ENCODE results near the gene NYAP2.

NYAP2 gene

DNA sequence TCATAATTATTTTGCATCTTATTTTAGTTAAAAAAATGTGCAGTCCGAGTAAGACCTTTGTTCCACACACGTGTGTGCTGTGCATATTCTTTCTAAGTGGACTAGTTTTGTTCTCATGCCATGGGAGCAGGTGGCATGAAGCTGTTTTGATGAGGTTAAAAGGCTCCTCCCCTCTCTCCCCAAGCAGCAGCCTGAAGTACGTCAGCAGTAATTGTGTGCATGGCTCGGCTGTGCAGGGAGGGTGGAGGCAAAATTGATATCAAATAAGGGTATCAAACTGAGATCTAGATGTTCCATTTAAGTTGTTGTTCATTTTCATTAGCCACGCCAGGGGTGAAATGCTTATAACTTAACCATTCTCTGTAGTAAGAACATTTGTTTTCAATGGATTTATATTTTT is at the start of gene NYAP2:
TSS of gene NYAP2 (plus strand) at position 207 of the 400 bp plus-strand sequence. CDS start 9,171 bp downstream, outside the sequence.
- no peak for DNase-seq (ENCODE audit: extremely low read depth in 1 of 2, low read depth in 1 of 2)

- DNase-seq (ENCODE audit: extremely low read depth in 1 of 2, low read depth in 1 of 2): no peak
These were observed 45.9 kb upstream of the NYAP2 start for GRCh38 chr2:225353579-225354085.

DNA sequence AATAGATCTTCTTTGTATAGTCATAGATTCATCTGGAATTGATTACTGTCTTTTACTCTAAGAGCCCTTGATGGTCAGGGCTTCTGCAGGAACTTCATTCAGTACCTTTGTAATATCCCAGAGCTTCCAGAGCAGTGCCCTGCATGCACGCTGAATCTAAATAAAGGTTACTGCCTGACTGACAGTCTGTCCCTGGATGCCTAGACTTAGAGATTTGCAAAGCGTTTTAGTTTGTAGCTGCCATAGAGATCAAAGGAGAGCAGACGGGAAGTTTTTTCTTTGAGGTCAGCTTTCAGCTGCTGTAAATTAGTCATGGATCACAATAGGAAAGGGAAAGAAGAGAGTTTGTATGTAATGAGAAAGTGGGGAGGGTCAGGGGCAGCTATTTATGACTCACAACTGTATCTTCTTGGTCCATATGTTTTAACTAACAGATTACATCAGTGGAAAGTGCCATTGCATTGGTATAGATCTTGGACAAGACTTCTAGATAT is 45.2 kb upstream of the NYAP2 start:
- no peak for DNase-seq (ENCODE audit: extremely low read depth in 1 of 2, low read depth in 1 of 2)

GRCh38 chr2:225355788-225356187 is 43.7 kb upstream of the NYAP2 start:
- no peak for DNase-seq (ENCODE audit: extremely low read depth in 1 of 2, low read depth in 1 of 2)

GRCh38 chr2:225366731-225367130 is 32.8 kb upstream of the NYAP2 start:
- no peak for DNase-seq (ENCODE audit: extremely low read depth in 1 of 2, low read depth in 1 of 2)

GRCh38 chr2:225367482-225367881 is 32.0 kb upstream of the NYAP2 start:
- no peak for DNase-seq (ENCODE audit: extremely low read depth in 1 of 2, low read depth in 1 of 2)

GRCh38 chr2:225378984-225379383 is 20.5 kb upstream of the NYAP2 start:
- no peak for DNase-seq (ENCODE audit: extremely low read depth in 1 of 2, low read depth in 1 of 2)

GRCh38 chr2:225379856-225380255 is 19.7 kb upstream of the NYAP2 start:
- no peak for DNase-seq (ENCODE audit: extremely low read depth in 1 of 2, low read depth in 1 of 2)

DNA sequence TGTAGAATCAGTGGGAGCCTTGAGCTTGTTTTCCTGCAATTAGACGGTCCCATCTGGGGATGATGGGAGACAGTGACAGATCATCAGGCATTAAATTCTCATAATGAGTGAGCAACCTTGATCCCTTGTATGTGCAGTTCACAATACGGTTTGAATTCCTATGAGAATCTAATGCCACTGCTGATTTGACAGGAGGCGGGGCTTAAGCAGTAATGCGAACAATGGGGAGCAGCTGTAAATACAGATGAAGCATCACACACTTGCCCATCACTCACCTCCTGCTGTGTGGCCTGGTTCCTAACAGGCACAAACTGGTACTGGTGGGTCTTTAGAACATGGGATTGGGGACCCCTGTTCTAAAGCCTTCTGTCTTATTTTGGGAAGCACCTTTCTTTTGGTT is 17.9 kb upstream of the NYAP2 start:
- DNase-seq (ENCODE audit: extremely low read depth in 1 of 2, low read depth in 1 of 2): no peak

- no peak for DNase-seq (ENCODE audit: extremely low read depth in 1 of 2, low read depth in 1 of 2)
These were observed 1.1 kb upstream of the NYAP2 start for GRCh38 chr2:225398372-225398771.

DNA sequence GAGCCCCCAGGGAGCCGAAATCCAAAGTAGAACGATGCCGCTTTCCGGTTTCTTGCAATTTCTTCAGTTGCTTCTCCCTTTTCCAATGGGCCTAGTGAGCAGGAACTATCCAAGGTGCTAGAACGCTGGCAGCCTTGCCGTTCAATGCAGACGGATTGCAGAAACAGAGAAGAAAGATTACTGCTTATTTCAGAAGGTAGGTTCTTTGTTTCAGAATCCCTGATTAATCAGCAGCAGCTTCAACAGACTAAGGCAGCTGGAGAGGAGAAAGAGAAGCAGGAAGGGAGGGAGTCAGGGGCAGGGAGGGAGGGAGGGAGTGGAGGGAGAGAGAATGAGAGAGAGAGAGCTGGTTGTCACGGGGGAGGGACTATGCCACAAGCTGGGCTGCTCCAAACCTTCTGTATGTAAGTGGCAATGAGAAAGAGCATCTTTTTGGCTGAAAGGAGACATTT is 576 bp downstream of the NYAP2 start:
- no peak for DNase-seq (ENCODE audit: extremely low read depth in 1 of 2, low read depth in 1 of 2)

- no peak for DNase-seq (ENCODE audit: extremely low read depth in 1 of 2, low read depth in 1 of 2)
These were observed 1.3 kb downstream of the NYAP2 start for GRCh38 chr2:225400546-225401400.

DNA sequence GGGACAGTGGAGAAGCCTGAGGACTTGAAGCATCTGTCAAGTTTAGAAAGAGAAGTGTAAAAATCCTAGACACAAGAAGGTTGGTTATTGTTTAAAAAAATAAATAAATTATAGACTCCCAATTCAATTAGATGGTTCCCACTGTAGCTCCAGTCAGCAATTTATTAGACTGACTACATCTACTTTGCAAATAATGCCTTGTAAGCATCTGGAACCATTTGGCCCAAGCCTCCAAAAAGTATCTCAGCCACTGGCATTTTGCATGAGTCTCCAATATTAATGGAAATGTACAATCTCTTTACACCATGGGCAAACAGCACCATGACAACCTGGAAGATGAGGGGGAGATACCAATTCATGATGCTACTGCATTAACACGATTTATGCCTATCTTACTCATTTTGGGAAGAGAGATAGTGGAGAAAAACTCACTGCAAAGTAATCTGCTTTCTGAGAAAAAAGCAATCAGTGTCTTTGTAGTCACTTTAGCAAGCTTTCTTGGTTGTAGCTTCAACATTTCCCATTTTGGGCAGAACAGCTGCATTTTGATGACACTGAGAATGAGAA is 2.8 kb downstream of the NYAP2 start:
- DNase-seq (ENCODE audit: extremely low read depth in 1 of 2, low read depth in 1 of 2): no peak

DNA sequence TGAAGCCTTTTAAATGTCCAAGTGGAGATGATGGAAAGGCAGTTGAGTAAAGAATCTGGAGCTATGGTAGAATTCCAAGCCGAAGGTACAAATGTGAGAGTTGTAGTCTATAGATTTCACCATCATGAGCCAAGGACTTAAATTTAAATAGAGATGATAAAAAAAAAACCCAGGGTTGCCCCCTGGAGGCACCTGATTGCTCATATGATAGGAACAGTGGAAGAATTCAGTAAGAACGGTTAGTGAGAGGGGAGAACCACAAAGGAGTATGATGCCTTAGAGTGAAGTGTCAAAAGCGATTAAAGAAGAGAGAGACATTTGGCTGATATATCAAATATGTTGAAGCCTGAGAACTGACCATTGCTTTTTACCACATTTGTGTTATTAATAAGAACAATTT is 11.9 kb downstream of the NYAP2 start:
- no peak for DNase-seq (ENCODE audit: extremely low read depth in 1 of 2, low read depth in 1 of 2)

DNA sequence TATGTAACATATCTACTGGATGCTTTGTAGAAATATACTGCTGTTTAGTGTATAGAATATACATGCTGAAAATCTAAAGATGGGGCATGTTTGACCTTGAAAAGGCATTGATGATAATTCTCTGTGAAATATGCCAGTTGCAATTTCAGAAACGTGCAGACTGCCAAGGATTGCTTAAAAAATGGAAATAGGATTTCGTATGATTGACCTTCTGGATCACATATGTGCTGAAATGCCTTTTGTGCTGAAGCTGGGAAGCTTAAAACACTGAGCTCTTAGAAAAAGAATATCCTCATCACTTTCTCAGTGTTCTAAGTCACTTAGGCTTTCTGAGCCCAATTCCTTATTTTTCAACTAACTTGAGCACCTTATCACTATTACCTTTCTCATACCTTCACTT is 14.3 kb downstream of the NYAP2 start:
- DNase-seq (ENCODE audit: extremely low read depth in 1 of 2, low read depth in 1 of 2): no peak

DNA sequence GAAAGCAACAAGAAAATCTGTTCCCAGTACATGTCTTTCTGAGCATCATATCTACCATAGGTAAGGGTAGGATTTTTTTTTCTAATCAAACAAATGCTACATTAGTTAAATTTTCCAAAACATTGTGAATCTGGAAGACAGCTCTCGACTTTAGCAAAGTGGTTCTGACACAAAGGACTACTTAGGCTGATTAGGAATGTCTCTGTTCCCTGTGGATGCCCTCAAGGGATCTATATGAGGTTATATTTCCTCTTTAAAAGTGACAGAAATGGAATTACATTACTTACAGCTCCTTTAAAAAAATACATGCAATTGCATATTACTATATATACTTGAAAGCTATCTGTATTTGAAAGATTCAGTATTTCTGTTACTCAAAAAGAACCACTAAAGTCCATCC is 15.4 kb downstream of the NYAP2 start:
- DNase-seq (ENCODE audit: extremely low read depth in 1 of 2, low read depth in 1 of 2): no peak

GRCh38 chr2:225415341-225415740 is 15.8 kb downstream of the NYAP2 start:
- DNase-seq (ENCODE audit: extremely low read depth in 1 of 2, low read depth in 1 of 2): no peak

- DNase-seq (ENCODE audit: extremely low read depth in 1 of 2, low read depth in 1 of 2): no peak
These were observed 16.3 kb downstream of the NYAP2 start for GRCh38 chr2:225415792-225416191.

DNA sequence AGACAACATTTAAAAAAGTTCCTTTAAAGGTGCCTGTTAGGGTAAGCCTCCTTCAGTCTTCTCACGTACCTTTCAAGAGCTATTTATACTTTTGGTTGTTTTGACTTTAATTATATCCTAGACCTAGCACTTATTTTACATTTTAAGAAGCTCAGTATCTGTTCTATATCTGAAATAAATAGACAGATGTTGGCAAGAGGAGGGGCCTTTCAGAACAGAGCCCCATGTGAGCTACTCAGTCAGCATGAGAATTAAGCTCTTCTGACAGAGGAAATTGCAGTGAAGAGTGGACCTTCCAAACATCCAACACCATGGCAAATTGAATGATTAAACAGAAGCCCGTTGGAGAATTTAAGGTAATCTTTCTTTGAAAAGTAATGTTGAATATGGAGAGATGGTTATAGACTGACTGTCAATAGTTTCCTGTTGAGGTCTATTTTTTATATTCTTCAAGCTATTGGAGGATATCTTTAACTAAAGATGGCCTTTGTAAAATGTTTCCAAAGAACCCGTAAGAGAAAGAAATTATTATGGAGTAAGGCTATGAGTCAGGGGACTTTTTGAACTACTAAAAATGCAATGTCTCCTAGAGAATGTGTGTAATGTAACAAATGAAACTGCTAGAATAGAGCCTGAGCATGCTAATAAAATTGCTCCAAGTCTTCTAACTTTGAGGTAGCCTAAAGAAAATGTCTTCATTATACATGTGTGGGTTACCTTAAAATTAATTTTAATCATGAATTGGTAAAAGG is 17.3 kb downstream of the NYAP2 start:
- no peak for DNase-seq (ENCODE audit: extremely low read depth in 1 of 2, low read depth in 1 of 2)

DNA sequence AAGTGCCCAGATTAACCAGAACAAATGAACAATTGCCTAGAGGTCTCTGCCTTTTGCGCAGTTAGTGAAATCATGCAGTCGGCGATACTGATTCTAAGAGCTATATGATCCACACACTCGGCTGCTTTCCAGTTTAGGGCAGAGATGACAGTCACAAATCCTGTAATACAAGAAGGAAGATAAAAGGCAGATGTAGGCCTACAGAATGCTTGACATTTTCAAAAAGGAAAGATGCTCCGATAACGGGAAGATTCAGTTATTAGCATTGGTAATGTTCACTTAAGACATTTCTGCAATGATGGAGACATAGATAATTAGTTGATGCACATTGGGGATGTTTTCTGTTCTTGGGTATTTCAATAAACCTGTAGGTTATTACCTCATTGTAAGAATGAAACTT is 19.5 kb downstream of the NYAP2 start:
- DNase-seq (ENCODE audit: extremely low read depth in 1 of 2, low read depth in 1 of 2): no peak

DNA sequence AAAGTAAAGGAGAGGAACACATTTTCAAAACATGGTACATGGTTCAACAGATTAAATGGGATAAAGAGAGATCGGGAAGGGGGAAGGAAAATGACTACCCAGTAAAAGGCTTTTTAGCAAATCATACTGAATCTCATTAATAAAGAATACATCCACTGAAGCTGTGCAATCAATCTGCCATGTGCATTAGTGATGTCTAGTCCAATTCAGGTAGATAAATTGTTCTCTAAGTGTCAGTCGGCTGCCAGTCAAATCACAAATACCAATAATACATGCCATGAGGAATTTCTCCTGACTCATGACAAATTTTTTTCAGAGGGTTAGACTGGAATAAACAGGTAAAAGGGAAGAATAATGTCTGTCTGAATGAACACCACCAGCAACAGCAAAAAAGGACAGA is 22.6 kb downstream of the NYAP2 start:
- DNase-seq (ENCODE audit: extremely low read depth in 1 of 2, low read depth in 1 of 2): no peak
